Coronary artery (tissue), 2 donors: Measurements from ENCODE around the gene PDCD10.

Experiments used
- DNase-seq: peaks from one replicate; pipeline ENCODE4 v3.0.0-alpha.2; 2017; ENCODE audit warnings: low spot score
- H3K27ac ChIP-seq, 2 donors: fragments of 200-600 bp; sonication (generic); one replicate each; pipeline ENCODE4 v1.5.1; 2016 to 2019
- H3K4me3 ChIP-seq: fragments of 200-600 bp; sonication (generic); 2 replicates; pipeline ENCODE4 v1.5.1; 2016; ENCODE audit warnings: mild to moderate bottlenecking, moderate library complexity
- TF ChIP-seq, protein P1 (sequence below): fragments of 200-600 bp; sonication (generic); IDR thresholded peaks from one replicate; pipeline ENCODE4 v1.5.1; 2019; ENCODE audit warnings: antibody characterized with exemption

PDCD10 gene

DNA sequence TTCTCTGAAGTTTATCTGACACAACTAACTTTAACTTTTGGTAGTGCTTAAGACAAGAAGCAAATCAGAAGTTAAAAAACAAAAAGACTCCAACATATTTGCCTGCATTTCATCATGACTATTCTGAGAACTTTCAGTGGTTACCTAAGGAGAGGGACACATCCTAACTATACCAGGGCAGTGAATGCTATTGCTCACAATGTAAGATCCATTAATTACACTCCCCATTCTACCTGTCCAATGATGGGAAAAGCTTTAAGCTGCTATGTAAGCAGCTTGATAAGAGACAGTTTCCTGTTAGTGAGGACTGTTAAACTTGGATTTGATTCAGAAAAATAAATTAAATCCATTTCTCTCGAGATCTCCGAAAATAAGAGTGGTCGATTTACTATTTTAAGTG, 38.3 kb upstream of the PDCD10 start:
- TF ChIP-seq, protein P1, sequence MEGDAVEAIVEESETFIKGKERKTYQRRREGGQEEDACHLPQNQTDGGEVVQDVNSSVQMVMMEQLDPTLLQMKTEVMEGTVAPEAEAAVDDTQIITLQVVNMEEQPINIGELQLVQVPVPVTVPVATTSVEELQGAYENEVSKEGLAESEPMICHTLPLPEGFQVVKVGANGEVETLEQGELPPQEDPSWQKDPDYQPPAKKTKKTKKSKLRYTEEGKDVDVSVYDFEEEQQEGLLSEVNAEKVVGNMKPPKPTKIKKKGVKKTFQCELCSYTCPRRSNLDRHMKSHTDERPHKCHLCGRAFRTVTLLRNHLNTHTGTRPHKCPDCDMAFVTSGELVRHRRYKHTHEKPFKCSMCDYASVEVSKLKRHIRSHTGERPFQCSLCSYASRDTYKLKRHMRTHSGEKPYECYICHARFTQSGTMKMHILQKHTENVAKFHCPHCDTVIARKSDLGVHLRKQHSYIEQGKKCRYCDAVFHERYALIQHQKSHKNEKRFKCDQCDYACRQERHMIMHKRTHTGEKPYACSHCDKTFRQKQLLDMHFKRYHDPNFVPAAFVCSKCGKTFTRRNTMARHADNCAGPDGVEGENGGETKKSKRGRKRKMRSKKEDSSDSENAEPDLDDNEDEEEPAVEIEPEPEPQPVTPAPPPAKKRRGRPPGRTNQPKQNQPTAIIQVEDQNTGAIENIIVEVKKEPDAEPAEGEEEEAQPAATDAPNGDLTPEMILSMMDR, result no peak
- DNase-seq, result no peak

GRCh38 chr3:167762296-167762695, 27.6 kb upstream of the PDCD10 start:
- H3K4me3 ChIP-seq, result no peak overlapping the region
- DNase-seq, result no peak
- TF ChIP-seq, protein P1, result no peak
- no peak overlapping the region for H3K27ac ChIP-seq

More for the DNA sequence above, 38.3 kb upstream of the PDCD10 start:
- no peak overlapping the region for H3K27ac ChIP-seq
- no peak overlapping the region for H3K4me3 ChIP-seq

DNA sequence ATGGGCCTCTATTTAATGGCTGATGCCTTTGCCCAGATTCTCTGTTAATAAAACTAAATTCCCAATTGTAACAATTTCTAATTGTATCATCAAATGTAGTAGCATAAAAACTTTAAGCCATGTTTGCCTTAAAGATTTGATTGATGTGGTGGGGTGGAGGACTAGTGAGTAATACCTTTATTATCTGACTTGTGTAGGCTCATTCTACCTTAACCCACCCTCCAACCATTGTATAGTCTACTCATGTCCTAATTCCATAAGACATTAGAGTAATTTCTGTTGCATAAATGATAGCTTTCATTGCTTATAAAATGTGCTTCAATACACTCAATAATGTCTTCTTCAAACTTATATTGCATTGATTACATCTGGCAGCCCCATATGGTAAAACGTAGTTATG, 26.6 kb upstream of the PDCD10 start:
- no peak for DNase-seq
- TF ChIP-seq, protein P1, result no peak
- H3K4me3 ChIP-seq, result no peak overlapping the region
- H3K27ac ChIP-seq, result no peak overlapping the region

DNA sequence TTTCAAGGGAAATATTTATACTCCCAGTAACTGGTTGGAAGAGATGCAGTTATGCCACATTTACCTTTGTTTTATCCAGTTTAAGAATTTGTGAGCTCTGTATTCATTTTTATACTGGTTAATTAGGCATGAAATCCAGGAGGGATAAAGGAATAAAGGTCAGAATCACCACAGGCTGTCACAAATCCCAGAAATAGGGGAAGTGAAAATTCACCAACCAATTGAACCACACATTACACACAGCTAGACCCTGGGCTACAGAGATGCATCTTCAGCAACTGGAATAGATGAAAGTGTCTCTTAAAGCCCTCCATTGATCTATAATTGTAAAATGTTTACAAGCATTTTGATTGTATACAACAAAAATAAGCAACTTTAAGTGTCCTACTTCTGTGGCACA, 19.4 kb upstream of the PDCD10 start:
- no peak overlapping the region for H3K4me3 ChIP-seq
- TF ChIP-seq, protein P1, result no peak
- no peak overlapping the region for H3K27ac ChIP-seq
- no peak for DNase-seq

DNA sequence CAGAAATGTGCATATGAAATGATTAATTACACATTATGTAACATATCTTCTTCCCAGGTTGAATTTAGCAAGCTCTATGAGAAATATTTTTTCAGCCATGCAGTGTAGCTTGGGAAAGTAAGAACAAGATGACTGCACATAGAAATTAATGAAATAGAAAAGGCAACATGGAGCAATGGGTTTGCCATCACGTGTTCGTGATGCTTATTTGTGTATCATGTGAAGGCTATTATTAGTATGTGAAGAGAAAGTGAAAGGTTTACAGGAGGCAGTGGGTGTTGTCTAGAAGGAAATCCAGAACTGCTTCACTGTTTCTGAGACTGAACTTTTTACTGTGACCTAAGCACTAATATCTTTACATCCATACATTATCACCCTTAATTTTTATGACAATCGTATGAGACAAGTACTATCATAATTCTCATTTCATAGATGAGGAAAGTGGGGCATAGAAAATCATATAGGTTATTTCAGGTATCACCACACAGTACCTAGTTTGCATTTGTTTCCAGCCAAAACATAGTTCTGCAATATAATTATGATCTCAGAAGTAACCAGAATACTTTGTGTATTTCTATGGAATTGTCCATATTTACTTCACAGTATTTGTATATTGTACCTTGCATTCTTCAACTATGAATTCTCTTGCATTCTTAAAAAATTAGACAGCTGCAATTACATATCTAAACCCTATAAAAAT, 15.7 kb upstream of the PDCD10 start:
- no peak for DNase-seq
- Histone ChIP-seq H3K27ac (no peak overlapping the region), H3K4me3 (no peak overlapping the region)
- TF ChIP-seq, protein P1, result no peak

GRCh38 chr3:167749728-167750127, 15.0 kb upstream of the PDCD10 start:
- TF ChIP-seq, protein P1, result no peak
- no peak for DNase-seq
- H3K27ac ChIP-seq, result no peak overlapping the region
- no peak overlapping the region for H3K4me3 ChIP-seq

GRCh38 chr3:167749209-167749608, 14.5 kb upstream of the PDCD10 start:
- Histone ChIP-seq H3K4me3 (no peak overlapping the region), H3K27ac (no peak overlapping the region)
- TF ChIP-seq, protein P1, result no peak
- DNase-seq, result no peak
